HEK293 (cell line): ENCODE measurements around the gene ZNF367.

ENCODE experiments used
- CTCF ChIA-PET: fragments of 350-600 bp; formaldehyde crosslinking; extraction: SDS; loops from one replicate; lab custom pipeline; 2021; ENCODE audit warnings: antibody characterized with exemption; lab: Yijun Ruan, JAX
- POLR2A ChIA-PET: fragments of 300-600 bp; formaldehyde crosslinking; extraction: SDS; loops from one replicate; lab custom pipeline; 2020; ENCODE audit warnings: antibody characterized with exemption, inconsistent platforms; lab: Yijun Ruan, JAX
- H3K27ac ChIP-seq: fragments of 200-500 bp; sonication (Bioruptor generic); 2 replicates; pipeline ENCODE4 v1.5.1; 2014; ENCODE audit warnings: low read depth, low read length, control low read depth, inconsistent platforms; ENCODE audit errors: extremely low read depth
- H3K36me3 ChIP-seq, 2 experiments: fragments of 200-500 bp in 1 of 2; sonication (Bioruptor generic) in 1 of 2; 1 replicate in 1 of 2; 2 replicates in 1 of 2; pipeline ENCODE4 v1.5.1; 2014 to 2017; ENCODE audit warnings: inconsistent platforms in 2 of 2, low read length in 2 of 2; ENCODE audit not compliant: control insufficient read depth in 2 of 2, insufficient read depth in 1 of 2
- H3K4me1 ChIP-seq: fragments of 200-500 bp; sonication (Bioruptor generic); 2 replicates; pipeline ENCODE4 v1.5.1; 2014; ENCODE audit warnings: mild to moderate bottlenecking, low read length, inconsistent platforms; ENCODE audit not compliant: control insufficient read depth, insufficient read depth
- H3K4me3 ChIP-seq: 2 replicates; pipeline ENCODE4 v1.5.1; 2011; ENCODE audit warnings: low read depth, mild to moderate bottlenecking, control low read depth, low read length, moderate library complexity
- H3K9me3 ChIP-seq: fragments of 200-500 bp; sonication (Bioruptor generic); 2 replicates; pipeline ENCODE4 v1.5.1; 2014; ENCODE audit warnings: low read depth, low read length, inconsistent platforms; ENCODE audit not compliant: control insufficient read depth, insufficient read depth
- FEZF1 ChIP-seq: fragments of 450-650 bp; formaldehyde crosslinking; IDR thresholded peaks from 2 replicates; pipeline ENCODE4 v1.5.1; 2016; ENCODE audit warnings: missing biosample characterization, missing genetic modification characterization
- GLIS2 ChIP-seq: fragments of 450-650 bp; formaldehyde crosslinking; IDR thresholded peaks from 2 replicates; pipeline ENCODE4 v1.5.1; 2016; ENCODE audit warnings: missing biosample characterization, missing genetic modification characterization
- HOXA7 ChIP-seq: sonication (generic); formaldehyde crosslinking; IDR thresholded peaks from 2 replicates; pipeline ENCODE4 v1.8.1; 2022; ENCODE audit warnings: missing genetic modification reagents, borderline replicate concordance
- ZBTB48 ChIP-seq: fragments of 450-650 bp; formaldehyde crosslinking; IDR thresholded peaks from 2 replicates; pipeline ENCODE4 v1.5.1; 2016; ENCODE audit warnings: missing biosample characterization, missing genetic modification characterization
- ZFP3 ChIP-seq: fragments of 450-650 bp; formaldehyde crosslinking; IDR thresholded peaks from 2 replicates; pipeline ENCODE4 v1.5.1; 2016; ENCODE audit warnings: low read depth, missing biosample characterization, missing genetic modification characterization
- ZNF10 ChIP-seq: fragments of 450-650 bp; formaldehyde crosslinking; IDR thresholded peaks from 2 replicates; pipeline ENCODE4 v1.5.1; 2017; ENCODE audit warnings: missing biosample characterization, missing genetic modification characterization
- ZNF302 ChIP-seq: fragments of 450-650 bp; formaldehyde crosslinking; IDR thresholded peaks from 2 replicates; pipeline ENCODE4 v1.5.1; 2016; ENCODE audit warnings: missing biosample characterization, missing genetic modification characterization, low read depth
- ZNF561 ChIP-seq: fragments of 450-650 bp; IDR thresholded peaks from 2 replicates; pipeline ENCODE4 v1.5.1; 2018; ENCODE audit warnings: missing biosample characterization, missing genetic modification characterization, borderline replicate concordance
- TF ChIP-seq, protein P1 (sequence below): fragments of 450-650 bp; formaldehyde crosslinking; optimal IDR thresholded peaks from 2 replicates; pipeline ENCODE3; 2016; ENCODE audit warnings: missing biosample characterization, mild to moderate bottlenecking, missing genetic modification characterization
- TF ChIP-seq, protein P2 (sequence below): fragments of 450-650 bp; formaldehyde crosslinking; IDR thresholded peaks from 2 replicates; pipeline ENCODE4 v1.5.1; 2016; ENCODE audit warnings: missing biosample characterization, missing genetic modification characterization
- TF ChIP-seq, protein P3 (sequence below): fragments of 450-650 bp; formaldehyde crosslinking; IDR thresholded peaks from 2 replicates; pipeline ENCODE4 v1.5.1; 2016; ENCODE audit warnings: missing biosample characterization, missing genetic modification characterization, borderline replicate concordance
- TF ChIP-seq, protein P4 (sequence below): fragments of 450-650 bp; IDR thresholded peaks from 2 replicates; pipeline ENCODE4 v1.5.1; 2018; ENCODE audit warnings: missing biosample characterization, mild to moderate bottlenecking, missing genetic modification characterization
- TF ChIP-seq, protein P5 (sequence below): fragments of 450-650 bp; formaldehyde crosslinking; IDR thresholded peaks from 2 replicates; pipeline ENCODE4 v1.5.0; 2017; ENCODE audit warnings: missing biosample characterization, missing genetic modification characterization, borderline replicate concordance
- TF ChIP-seq, protein P6 (sequence below): IDR thresholded peaks from 2 replicates; pipeline ENCODE4 v1.6.1; 2011; ENCODE audit warnings: mild to moderate bottlenecking, low read depth, low read length, borderline replicate concordance

The ZNF367 gene

DNA sequence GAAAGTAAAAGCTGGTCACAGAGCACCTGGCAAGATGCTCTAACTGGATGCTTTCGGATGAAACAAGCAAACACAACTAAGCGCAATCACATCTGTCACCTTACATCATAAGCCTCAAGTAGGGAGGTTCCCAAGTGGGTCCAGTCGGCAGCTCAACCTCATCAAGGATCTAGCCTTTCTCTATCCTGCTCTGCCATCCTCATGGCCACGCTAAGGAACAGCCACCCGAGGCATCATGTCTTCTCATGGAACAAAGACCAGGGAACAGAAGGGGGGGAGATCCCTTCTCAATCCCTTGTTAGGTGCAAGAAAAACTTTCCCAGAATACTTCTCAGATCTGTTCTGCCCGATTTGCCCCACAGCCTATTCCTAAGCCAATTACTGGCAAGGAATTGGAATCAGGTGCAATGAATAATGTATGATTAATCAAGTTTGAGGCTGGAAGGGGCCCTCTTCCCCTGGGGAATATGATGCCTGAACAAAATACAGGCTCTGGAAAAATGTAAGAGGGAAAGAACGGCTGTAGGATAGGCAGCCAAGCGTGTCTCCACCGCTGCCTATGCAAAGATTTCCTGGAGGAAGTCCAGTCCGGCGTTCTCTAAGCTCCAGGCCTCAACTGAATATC is 30.5 kb upstream of the ZNF367 start:
- POLR2A ChIA-PET, result interaction anchor here (2.0 kb wide), 1 partner anchor 28 kb away, joined by 9 read pairs; no protein-coding TSS in a partner anchor
- no peak overlapping the region for H3K27ac ChIP-seq
- no peaks in the 10 kb centered on the region for H3K9me3 ChIP-seq
- H3K4me1 ChIP-seq, result no peaks in the 10 kb centered on the region
- CTCF ChIA-PET, result interaction anchor here (0.9 kb wide), 1 partner anchor 121 kb away, joined by 3 read pairs; no protein-coding TSS in a partner anchor
- no peaks in the 10 kb centered on the region for H3K36me3 ChIP-seq
- TF ChIP-seq, protein P1, sequence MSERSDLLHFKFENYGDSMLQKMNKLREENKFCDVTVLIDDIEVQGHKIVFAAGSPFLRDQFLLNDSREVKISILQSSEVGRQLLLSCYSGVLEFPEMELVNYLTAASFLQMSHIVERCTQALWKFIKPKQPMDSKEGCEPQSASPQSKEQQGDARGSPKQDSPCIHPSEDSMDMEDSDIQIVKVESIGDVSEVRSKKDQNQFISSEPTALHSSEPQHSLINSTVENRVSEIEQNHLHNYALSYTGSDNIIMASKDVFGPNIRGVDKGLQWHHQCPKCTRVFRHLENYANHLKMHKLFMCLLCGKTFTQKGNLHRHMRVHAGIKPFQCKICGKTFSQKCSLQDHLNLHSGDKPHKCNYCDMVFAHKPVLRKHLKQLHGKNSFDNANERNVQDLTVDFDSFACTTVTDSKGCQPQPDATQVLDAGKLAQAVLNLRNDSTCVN, result no peak
- TF ChIP-seq, protein P2, sequence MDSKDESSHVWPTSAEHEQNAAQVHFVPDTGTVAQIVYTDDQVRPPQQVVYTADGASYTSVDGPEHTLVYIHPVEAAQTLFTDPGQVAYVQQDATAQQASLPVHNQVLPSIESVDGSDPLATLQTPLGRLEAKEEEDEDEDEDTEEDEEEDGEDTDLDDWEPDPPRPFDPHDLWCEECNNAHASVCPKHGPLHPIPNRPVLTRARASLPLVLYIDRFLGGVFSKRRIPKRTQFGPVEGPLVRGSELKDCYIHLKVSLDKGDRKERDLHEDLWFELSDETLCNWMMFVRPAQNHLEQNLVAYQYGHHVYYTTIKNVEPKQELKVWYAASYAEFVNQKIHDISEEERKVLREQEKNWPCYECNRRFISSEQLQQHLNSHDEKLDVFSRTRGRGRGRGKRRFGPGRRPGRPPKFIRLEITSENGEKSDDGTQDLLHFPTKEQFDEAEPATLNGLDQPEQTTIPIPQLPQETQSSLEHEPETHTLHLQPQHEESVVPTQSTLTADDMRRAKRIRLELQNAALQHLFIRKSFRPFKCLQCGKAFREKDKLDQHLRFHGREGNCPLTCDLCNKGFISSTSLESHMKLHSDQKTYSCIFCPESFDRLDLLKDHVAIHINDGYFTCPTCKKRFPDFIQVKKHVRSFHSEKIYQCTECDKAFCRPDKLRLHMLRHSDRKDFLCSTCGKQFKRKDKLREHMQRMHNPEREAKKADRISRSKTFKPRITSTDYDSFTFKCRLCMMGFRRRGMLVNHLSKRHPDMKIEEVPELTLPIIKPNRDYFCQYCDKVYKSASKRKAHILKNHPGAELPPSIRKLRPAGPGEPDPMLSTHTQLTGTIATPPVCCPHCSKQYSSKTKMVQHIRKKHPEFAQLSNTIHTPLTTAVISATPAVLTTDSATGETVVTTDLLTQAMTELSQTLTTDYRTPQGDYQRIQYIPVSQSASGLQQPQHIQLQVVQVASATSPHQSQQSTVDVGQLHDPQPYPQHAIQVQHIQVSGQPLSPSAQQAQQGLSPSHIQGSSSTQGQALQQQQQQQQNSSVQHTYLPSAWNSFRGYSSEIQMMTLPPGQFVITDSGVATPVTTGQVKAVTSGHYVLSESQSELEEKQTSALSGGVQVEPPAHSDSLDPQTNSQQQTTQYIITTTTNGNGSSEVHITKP, result no peak
- TF ChIP-seq FEZF1 (tag by site-specific recombination), result no peak
- TF ChIP-seq ZNF561, result no peak
- no peak overlapping the region for H3K4me3 ChIP-seq

DNA sequence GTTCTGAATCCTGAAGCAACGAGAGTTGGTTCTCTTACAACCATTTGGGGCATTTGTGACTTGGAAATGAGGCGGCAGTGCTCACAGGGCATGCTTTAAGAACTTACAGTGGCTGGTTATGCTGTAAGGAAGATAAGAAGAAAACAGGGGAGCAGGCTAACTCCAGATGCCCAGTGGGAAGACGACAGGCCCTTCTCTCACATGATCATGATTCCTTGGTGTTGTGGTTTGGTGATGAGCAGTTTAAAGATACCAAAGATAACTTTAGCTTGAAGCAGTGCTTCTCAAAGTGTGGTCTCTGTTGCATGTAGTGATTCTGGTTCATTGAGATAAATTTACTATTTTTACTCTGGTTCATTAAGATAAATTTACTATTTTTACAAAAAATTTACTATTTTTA is 29.2 kb upstream of the ZNF367 start:
- Histone ChIP-seq H3K27ac (no peak overlapping the region), H3K36me3 (no peaks in the 10 kb centered on the region), H3K4me3 (no peak overlapping the region), H3K4me1 (no peaks in the 10 kb centered on the region), H3K9me3 (no peaks in the 10 kb centered on the region)
- ChIA-PET POLR2A (no interaction called here), CTCF (no interaction called here)
- TF ChIP-seq, protein P3, sequence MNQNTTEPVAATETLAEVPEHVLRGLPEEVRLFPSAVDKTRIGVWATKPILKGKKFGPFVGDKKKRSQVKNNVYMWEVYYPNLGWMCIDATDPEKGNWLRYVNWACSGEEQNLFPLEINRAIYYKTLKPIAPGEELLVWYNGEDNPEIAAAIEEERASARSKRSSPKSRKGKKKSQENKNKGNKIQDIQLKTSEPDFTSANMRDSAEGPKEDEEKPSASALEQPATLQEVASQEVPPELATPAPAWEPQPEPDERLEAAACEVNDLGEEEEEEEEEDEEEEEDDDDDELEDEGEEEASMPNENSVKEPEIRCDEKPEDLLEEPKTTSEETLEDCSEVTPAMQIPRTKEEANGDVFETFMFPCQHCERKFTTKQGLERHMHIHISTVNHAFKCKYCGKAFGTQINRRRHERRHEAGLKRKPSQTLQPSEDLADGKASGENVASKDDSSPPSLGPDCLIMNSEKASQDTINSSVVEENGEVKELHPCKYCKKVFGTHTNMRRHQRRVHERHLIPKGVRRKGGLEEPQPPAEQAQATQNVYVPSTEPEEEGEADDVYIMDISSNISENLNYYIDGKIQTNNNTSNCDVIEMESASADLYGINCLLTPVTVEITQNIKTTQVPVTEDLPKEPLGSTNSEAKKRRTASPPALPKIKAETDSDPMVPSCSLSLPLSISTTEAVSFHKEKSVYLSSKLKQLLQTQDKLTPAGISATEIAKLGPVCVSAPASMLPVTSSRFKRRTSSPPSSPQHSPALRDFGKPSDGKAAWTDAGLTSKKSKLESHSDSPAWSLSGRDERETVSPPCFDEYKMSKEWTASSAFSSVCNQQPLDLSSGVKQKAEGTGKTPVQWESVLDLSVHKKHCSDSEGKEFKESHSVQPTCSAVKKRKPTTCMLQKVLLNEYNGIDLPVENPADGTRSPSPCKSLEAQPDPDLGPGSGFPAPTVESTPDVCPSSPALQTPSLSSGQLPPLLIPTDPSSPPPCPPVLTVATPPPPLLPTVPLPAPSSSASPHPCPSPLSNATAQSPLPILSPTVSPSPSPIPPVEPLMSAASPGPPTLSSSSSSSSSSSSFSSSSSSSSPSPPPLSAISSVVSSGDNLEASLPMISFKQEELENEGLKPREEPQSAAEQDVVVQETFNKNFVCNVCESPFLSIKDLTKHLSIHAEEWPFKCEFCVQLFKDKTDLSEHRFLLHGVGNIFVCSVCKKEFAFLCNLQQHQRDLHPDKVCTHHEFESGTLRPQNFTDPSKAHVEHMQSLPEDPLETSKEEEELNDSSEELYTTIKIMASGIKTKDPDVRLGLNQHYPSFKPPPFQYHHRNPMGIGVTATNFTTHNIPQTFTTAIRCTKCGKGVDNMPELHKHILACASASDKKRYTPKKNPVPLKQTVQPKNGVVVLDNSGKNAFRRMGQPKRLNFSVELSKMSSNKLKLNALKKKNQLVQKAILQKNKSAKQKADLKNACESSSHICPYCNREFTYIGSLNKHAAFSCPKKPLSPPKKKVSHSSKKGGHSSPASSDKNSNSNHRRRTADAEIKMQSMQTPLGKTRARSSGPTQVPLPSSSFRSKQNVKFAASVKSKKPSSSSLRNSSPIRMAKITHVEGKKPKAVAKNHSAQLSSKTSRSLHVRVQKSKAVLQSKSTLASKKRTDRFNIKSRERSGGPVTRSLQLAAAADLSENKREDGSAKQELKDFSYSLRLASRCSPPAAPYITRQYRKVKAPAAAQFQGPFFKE, result no peak
- TF ChIP-seq HOXA7 (CRISPR knock-in tag) (no peak), ZFP3 (tag by site-specific recombination) (no peak), ZBTB48 (tag by site-specific recombination) (no peak), GLIS2 (tag by site-specific recombination) (no peak), ZNF10 (tag by site-specific recombination) (no peak), ZNF302 (tag by site-specific recombination) (no peak)
- TF ChIP-seq, protein P4, sequence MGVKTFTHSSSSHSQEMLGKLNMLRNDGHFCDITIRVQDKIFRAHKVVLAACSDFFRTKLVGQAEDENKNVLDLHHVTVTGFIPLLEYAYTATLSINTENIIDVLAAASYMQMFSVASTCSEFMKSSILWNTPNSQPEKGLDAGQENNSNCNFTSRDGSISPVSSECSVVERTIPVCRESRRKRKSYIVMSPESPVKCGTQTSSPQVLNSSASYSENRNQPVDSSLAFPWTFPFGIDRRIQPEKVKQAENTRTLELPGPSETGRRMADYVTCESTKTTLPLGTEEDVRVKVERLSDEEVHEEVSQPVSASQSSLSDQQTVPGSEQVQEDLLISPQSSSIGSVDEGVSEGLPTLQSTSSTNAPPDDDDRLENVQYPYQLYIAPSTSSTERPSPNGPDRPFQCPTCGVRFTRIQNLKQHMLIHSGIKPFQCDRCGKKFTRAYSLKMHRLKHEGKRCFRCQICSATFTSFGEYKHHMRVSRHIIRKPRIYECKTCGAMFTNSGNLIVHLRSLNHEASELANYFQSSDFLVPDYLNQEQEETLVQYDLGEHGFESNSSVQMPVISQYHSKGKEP (tag by site-specific recombination), result no peak
- TF ChIP-seq, protein P5, sequence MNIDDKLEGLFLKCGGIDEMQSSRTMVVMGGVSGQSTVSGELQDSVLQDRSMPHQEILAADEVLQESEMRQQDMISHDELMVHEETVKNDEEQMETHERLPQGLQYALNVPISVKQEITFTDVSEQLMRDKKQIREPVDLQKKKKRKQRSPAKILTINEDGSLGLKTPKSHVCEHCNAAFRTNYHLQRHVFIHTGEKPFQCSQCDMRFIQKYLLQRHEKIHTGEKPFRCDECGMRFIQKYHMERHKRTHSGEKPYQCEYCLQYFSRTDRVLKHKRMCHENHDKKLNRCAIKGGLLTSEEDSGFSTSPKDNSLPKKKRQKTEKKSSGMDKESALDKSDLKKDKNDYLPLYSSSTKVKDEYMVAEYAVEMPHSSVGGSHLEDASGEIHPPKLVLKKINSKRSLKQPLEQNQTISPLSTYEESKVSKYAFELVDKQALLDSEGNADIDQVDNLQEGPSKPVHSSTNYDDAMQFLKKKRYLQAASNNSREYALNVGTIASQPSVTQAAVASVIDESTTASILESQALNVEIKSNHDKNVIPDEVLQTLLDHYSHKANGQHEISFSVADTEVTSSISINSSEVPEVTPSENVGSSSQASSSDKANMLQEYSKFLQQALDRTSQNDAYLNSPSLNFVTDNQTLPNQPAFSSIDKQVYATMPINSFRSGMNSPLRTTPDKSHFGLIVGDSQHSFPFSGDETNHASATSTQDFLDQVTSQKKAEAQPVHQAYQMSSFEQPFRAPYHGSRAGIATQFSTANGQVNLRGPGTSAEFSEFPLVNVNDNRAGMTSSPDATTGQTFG (tag by site-specific recombination), result no peak
- TF ChIP-seq, protein P6, sequence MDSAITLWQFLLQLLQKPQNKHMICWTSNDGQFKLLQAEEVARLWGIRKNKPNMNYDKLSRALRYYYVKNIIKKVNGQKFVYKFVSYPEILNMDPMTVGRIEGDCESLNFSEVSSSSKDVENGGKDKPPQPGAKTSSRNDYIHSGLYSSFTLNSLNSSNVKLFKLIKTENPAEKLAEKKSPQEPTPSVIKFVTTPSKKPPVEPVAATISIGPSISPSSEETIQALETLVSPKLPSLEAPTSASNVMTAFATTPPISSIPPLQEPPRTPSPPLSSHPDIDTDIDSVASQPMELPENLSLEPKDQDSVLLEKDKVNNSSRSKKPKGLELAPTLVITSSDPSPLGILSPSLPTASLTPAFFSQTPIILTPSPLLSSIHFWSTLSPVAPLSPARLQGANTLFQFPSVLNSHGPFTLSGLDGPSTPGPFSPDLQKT, result no peak
